Osteoblast (primary cell): ENCODE data around the gene KCNJ4. TPM values are rescaled to one million over a fixed set of nuclear protein-coding genes. Genes with fewer than 3 reads are reported as not detected.

Experiments
- DNase-seq: peaks from one replicate; pipeline ENCODE4 v3.0.0; 2011; ENCODE audit warnings: low spot score, mixed read lengths; ENCODE audit not compliant: insufficient read length; ENCODE audit errors: missing footprints
- H2AFZ ChIP-seq: 2 replicates; pipeline ENCODE4 v1.6.0; 2011; ENCODE audit warnings: mild to moderate bottlenecking, low read length
- H3K27ac ChIP-seq: 2 replicates; pipeline ENCODE4 v1.5.1; 2011; ENCODE audit warnings: mild to moderate bottlenecking, low read depth, low read length, moderate library complexity
- H3K27me3 ChIP-seq: 2 replicates; pipeline ENCODE4 v1.6.0; 2012; ENCODE audit warnings: mild to moderate bottlenecking, control low read depth, inconsistent platforms, low read length, moderate library complexity; ENCODE audit not compliant: insufficient read depth
- H3K36me3 ChIP-seq: 2 replicates; pipeline ENCODE4 v1.5.1; 2011; ENCODE audit warnings: mild to moderate bottlenecking, low read length, control low read depth, moderate library complexity; ENCODE audit not compliant: insufficient read depth
- H3K4me1 ChIP-seq: 2 replicates; pipeline ENCODE4 v1.5.1; 2011; ENCODE audit warnings: mild to moderate bottlenecking, low read length, control low read depth, moderate library complexity; ENCODE audit not compliant: insufficient read depth
- H3K4me2 ChIP-seq: 2 replicates; pipeline ENCODE4 v1.6.0; 2011; ENCODE audit warnings: mild to moderate bottlenecking, low read length; ENCODE audit not compliant: insufficient read depth
- H3K4me3 ChIP-seq: fragments of 200-600 bp; sonication (generic); 3 replicates; pipeline ENCODE4 v1.5.1; 2012; ENCODE audit warnings: mild to moderate bottlenecking, low read length, inconsistent platforms; ENCODE audit not compliant: insufficient read depth
- H3K79me2 ChIP-seq: 2 replicates; pipeline ENCODE4 v1.6.0; 2012; ENCODE audit warnings: mild to moderate bottlenecking, low read length, control low read depth, inconsistent platforms; ENCODE audit not compliant: insufficient read depth
- H3K9me3 ChIP-seq: 2 replicates; pipeline ENCODE4 v1.5.1; 2011; ENCODE audit warnings: low read depth, low read length, control low read depth
- H4K20me1 ChIP-seq: 2 replicates; pipeline ENCODE4 v1.6.0; 2012; ENCODE audit warnings: mild to moderate bottlenecking, low read length, control low read depth; ENCODE audit not compliant: insufficient read depth
- total RNA-seq: library from RNA; depleted of rRNA; stranded (reverse); fragments of >200 nt; gene quantifications from 2 replicates; pipeline ENCODE4 v1.2.3, GENCODE V29; 2012
- TF ChIP-seq, protein P1 (sequence below): IDR thresholded peaks from 2 replicates; pipeline ENCODE4 v1.5.1; 2011; ENCODE audit warnings: mild to moderate bottlenecking, low read depth, low read length, moderate library complexity; ENCODE audit errors: extremely low read depth

The KCNJ4 gene
- not detected in 2 replicates for total RNA-seq

- TF ChIP-seq, protein P1, sequence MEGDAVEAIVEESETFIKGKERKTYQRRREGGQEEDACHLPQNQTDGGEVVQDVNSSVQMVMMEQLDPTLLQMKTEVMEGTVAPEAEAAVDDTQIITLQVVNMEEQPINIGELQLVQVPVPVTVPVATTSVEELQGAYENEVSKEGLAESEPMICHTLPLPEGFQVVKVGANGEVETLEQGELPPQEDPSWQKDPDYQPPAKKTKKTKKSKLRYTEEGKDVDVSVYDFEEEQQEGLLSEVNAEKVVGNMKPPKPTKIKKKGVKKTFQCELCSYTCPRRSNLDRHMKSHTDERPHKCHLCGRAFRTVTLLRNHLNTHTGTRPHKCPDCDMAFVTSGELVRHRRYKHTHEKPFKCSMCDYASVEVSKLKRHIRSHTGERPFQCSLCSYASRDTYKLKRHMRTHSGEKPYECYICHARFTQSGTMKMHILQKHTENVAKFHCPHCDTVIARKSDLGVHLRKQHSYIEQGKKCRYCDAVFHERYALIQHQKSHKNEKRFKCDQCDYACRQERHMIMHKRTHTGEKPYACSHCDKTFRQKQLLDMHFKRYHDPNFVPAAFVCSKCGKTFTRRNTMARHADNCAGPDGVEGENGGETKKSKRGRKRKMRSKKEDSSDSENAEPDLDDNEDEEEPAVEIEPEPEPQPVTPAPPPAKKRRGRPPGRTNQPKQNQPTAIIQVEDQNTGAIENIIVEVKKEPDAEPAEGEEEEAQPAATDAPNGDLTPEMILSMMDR, result no peak
- Histone ChIP-seq H3K4me2 (no peak within 1 kb of the TSS), H3K79me2 (no peaks in the 10 kb centered on the region), H2AFZ (no peak within 1 kb of the TSS), H4K20me1 (peaks cover 2% of the 10 kb centered on the region), H3K27me3 (peaks cover 84% of the 10 kb centered on the region), H3K9me3 (no peaks in the 10 kb centered on the region), H3K4me3 (no peak within 1 kb of the TSS), H3K4me1 (no peaks in the 10 kb centered on the region), H3K27ac (no peak within 1 kb of the TSS), H3K36me3 (no peaks in the 10 kb centered on the region)
- DNase-seq, result peak; percentile 69
Measured at GRCh38 chr22:38455076-38455529, at the start of gene KCNJ4. Gene KCNJ4 (minus strand): TSS chr22:38455199. CDS start chr22:38428132, 27,067 bp downstream.

- Histone ChIP-seq H2AFZ (no peak overlapping the region), H3K36me3 (peaks cover 50% of the 10 kb centered on the region), H3K4me1 (peaks cover 26% of the 10 kb centered on the region), H3K9me3 (no peaks in the 10 kb centered on the region), H3K79me2 (peaks cover 78% of the 10 kb centered on the region), H3K27me3 (no peaks in the 10 kb centered on the region), H3K4me3 (peak overlapping the region; percentile 99), H4K20me1 (peaks cover 58% of the 10 kb centered on the region), H3K27ac (peak overlapping the region; percentile 14), H3K4me2 (peak overlapping the region; percentile 88)
- TF ChIP-seq, protein P1, result no peak
- DNase-seq, result no peak
Measured at GRCh38 chr22:38503021-38503420, 48.0 kb upstream of the KCNJ4 start.

- Histone ChIP-seq H4K20me1 (peaks cover 63% of the 10 kb centered on the region), H3K27ac (peak overlapping the region; percentile 14)
Measured at GRCh38 chr22:38501797-38502672, 47.0 kb upstream of the KCNJ4 start.

More at GRCh38 chr22:38501797-38502672, 47.0 kb upstream of the KCNJ4 start:
- Histone ChIP-seq H3K9me3 (no peaks in the 10 kb centered on the region), H3K4me2 (peak overlapping the region; percentile 88), H2AFZ (no peak overlapping the region), H3K27me3 (no peaks in the 10 kb centered on the region), H3K36me3 (peaks cover 60% of the 10 kb centered on the region), H3K4me1 (peaks cover 26% of the 10 kb centered on the region), H3K4me3 (no peak overlapping the region), H3K79me2 (peaks cover 87% of the 10 kb centered on the region)
- no peak for DNase-seq
- TF ChIP-seq, protein P1, result no peak
